RWPE1 (cell line): Measurements from ENCODE around the gene HNF1B.

Experiments used
- CTCF ChIA-PET: fragments of 350-600 bp; sonication (Branson Sonifier 250); formaldehyde crosslinking; extraction: SDS; loops from one replicate; lab custom pipeline; 2021; lab: Yijun Ruan, JAX
- POLR2A ChIA-PET: fragments of 400-600 bp; formaldehyde crosslinking; extraction: SDS; loops from one replicate; lab custom pipeline; 2020; ENCODE audit warnings: antibody characterized with exemption; ENCODE audit not compliant: low non-redundant PET; lab: Yijun Ruan, JAX
- DNase-seq: peaks from one replicate; pipeline ENCODE4 v3.0.0; 2012; ENCODE audit warnings: low spot score
- H3K27ac ChIP-seq: fragments of 450-650 bp; 2 replicates; pipeline ENCODE4 v1.5.1; 2017
- TF ChIP-seq, protein P1 (sequence below): fragments of 450-650 bp; conservative IDR thresholded peaks from 2 replicates; pipeline ENCODE4 v1.5.1; 2017; ENCODE audit warnings: low read depth, mild to moderate bottlenecking

The HNF1B gene

GRCh38 chr17:37745801-37746426 is 1.1 kb upstream of the HNF1B start:
- H3K27ac ChIP-seq: no peak overlapping the region
- DNase-seq: no peak
- ChIA-PET CTCF (interaction anchor here (0.8 kb wide), 1 partner anchor 25 kb away, joined by 3 read pairs; no protein-coding TSS in a partner anchor), POLR2A (no interaction called here)
- TF ChIP-seq, protein P1, sequence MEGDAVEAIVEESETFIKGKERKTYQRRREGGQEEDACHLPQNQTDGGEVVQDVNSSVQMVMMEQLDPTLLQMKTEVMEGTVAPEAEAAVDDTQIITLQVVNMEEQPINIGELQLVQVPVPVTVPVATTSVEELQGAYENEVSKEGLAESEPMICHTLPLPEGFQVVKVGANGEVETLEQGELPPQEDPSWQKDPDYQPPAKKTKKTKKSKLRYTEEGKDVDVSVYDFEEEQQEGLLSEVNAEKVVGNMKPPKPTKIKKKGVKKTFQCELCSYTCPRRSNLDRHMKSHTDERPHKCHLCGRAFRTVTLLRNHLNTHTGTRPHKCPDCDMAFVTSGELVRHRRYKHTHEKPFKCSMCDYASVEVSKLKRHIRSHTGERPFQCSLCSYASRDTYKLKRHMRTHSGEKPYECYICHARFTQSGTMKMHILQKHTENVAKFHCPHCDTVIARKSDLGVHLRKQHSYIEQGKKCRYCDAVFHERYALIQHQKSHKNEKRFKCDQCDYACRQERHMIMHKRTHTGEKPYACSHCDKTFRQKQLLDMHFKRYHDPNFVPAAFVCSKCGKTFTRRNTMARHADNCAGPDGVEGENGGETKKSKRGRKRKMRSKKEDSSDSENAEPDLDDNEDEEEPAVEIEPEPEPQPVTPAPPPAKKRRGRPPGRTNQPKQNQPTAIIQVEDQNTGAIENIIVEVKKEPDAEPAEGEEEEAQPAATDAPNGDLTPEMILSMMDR: no peak

- CTCF ChIA-PET: interaction anchor here (0.5 kb wide), 1 partner anchor 560 kb away, joined by 3 read pairs; no protein-coding TSS in a partner anchor
- DNase-seq: no peak
- no peak overlapping the region for H3K27ac ChIP-seq
- POLR2A ChIA-PET: interaction anchor here (0.6 kb wide), 1 partner anchor 1097 kb away, joined by 3 read pairs; no protein-coding TSS in a partner anchor
- TF ChIP-seq, protein P1: no peak
These were observed 279 bp downstream of the HNF1B start for GRCh38 chr17:37744633-37744927.

DNA sequence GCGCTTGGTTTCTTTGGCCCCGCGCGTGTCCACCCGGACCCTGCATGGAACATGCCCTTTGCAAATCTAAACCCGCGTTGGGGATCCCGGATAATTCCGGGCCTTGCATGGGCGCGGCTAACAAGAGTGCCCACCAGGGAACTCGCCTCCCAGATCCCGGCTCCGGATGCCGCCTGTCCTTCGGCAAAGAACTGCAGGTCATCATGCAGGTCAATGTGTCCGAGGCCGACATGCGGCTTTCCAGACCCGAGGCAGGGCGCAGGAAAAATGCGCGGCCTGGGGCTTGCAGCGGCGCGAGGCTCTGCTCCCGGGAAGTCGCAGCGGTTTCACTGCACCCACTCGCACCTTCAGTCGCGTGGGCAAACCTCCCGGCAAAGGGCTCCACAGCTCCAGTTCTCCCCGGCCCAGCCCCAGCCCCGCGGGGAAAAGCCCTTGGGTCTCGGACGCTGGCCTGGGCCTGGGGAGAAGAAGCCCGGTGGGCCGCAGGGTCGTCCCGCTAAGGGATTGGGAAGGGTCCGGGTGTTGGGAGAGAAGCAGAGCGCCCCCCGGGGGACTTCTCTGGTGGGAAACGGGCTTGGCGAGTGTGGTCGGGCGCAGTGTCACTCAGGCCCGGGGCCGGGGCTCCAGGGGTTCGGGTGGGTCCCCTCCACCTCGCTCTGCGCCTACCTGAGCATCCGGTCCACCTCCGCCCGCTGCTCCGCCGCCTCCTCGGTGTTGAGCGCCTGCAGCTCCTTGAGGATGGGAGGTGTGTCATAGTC is 805 bp downstream of the HNF1B start:
- POLR2A ChIA-PET: interaction anchor here (0.6 kb wide), 1 partner anchor 1096 kb away, joined by 3 read pairs; no protein-coding TSS in a partner anchor
- no peak for DNase-seq
- no peak overlapping the region for H3K27ac ChIP-seq
- TF ChIP-seq, protein P1: no peak
- CTCF ChIA-PET: interaction anchor here (0.5 kb wide), 1 partner anchor 560 kb away, joined by 3 read pairs; no protein-coding TSS in a partner anchor

GRCh38 chr17:37743612-37743874 is 1.3 kb downstream of the HNF1B start:
- no peak overlapping the region for H3K27ac ChIP-seq
- TF ChIP-seq, protein P1: no peak
- no peak for DNase-seq
- ChIA-PET CTCF (no interaction called here), POLR2A (no interaction called here)

DNA sequence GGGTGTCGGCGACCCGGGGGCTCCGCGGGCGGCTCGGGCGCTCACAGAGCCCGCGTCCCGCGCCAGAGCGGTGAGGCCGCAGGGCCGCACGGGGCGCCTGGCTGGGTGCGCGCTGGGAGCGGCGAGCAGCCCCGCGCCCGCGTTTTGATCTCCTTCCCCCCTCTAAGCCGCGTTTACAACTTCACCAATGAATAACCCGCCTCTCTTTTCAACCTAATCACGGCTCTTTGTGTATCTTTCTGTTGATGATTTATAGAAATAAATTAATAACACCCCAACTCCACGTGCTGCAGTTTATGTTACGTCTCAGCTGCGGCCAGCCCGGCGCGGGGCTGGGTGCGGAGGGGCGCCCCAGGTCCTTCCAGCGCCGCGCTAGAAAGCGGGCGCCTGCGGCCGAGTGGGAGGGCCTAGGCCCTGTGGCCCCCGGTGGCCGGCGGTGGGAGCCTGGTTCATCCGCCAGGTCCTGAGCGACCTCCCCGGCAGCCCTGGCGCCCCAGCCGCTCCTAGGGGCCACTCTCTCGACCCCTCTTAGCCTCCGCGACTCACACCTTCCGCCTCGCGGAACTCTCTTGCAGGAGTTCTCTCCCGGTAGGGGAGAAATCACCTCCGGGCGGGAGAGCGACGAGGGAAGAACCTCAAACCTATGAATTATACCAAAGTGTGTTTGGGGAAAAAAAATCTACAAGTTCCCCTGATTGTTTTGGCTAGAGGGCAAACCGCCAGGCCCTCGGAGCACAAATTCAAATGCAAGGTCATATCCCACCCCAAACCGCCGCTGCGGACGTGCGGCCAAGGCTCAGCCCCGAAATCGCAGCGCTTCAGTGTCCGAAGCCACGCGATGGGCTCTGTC is 1.9 kb downstream of the HNF1B start:
- CTCF ChIA-PET: no interaction called here

More for the DNA sequence above, 1.9 kb downstream of the HNF1B start:
- POLR2A ChIA-PET: no interaction called here
- TF ChIP-seq, protein P1: no peak
- no peak for DNase-seq
- no peak overlapping the region for H3K27ac ChIP-seq
